ENCODE measurements around the gene CAPN11.
"Not testable (repeated sequence)": the region's sequence is repeated elsewhere in the genome, so short reads cannot be mapped to it uniquely, and the experiment has no call there.

The CAPN11 gene

DNA sequence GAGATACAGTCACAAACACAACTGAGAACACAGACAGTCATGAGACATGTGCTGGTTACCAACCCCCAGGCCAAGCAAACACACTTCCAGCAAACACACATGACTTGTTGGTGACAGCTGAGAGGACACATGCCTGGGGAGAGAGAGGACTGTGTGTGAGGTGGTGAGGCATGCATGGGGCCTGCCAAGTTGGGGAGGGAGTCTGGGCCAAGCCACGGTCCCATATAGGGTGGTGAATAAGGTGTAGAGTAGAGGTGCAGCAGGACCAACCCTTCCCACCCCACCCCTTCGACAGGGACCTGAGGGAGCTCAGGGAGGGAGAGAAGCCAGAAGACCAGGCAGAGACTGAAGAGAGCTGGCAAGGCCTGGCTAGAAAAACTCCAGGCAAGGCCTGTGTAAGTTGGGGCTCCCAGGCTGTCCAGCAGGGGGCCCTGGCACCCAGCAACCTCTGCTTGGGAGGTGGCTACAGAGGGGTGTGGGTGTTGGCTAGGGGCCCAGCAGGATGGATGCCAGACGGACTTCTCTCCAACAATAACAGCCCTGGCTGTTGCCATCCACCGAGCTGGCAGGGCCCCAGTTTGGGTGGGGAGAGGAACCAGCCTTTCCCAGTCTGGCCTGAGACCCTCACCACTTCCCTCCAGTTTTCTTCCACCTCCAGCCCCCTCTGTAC is 62.8 kb downstream of the CAPN11 start:
- DNase-seq (ENCODE audit: low read depth, low spot score): peak; percentile 73
- no peak overlapping the region for H3K4me3 ChIP-seq (ENCODE audit: low read length)

DNA sequence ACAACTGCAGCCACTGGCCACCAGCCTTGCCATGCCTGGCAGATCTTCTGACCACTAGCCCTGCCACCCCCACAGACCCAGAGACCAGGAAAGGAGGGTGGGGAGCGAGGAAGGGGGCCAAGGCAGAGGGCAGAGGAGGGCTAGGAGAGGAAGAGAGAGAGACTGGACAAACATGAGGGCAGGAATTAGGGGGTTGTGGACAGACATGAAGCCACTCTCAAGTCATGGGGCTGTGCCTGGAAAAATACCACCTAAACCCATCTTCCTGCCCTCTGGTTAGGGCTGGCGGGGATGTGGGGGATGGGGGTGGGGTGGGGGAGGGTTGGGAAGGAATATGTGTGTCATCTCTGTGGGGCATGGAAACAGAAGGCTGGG is 63.3 kb downstream of the CAPN11 start:
- no peak overlapping the region for H3K4me3 ChIP-seq (ENCODE audit: low read length)
- DNase-seq (ENCODE audit: low read depth, low spot score): no peak

DNA sequence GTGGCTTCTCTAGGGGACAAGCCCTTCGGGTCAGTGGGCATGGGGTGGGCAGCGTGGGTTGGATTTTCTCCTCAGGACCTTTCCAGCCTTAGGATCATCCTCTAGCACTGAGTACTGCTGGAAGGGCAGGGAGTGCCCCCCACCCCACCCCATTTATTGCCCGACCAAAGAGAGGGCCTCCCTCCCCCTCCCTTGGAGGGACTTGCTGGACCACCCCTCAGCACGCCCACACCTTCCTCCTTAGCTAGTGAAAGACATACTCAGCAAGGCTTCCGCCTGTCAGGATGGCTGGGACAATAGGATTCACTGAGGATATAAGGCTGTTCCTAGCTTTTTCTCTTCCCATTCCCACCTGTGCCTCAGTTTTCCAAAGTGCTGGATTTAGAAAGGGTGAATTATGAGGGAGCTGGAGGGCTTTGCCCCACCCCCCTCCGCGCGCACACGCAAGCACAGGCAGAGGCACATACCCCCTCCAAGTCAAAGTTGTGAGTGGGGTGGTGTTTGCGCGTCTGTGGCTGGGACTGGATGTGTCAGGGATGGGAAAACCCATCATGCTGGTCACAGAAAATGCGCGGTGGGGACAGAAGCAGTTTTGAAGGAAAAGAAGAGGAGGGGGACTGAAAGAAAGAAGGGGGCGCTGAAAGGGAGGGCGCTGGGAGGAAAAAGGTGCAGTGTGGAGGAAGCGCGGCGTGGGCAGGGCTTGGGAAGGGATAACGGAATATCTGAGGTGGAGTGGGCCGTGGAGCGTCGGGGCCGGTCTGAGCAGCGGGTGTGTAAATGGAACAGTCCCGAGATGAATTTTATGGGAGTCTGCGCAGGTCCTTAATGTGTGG is 64.1 kb downstream of the CAPN11 start:
- no peak for DNase-seq (ENCODE audit: low read depth, low spot score)
- H3K4me3 ChIP-seq (ENCODE audit: low read length): peak overlapping the region; percentile 58

DNA sequence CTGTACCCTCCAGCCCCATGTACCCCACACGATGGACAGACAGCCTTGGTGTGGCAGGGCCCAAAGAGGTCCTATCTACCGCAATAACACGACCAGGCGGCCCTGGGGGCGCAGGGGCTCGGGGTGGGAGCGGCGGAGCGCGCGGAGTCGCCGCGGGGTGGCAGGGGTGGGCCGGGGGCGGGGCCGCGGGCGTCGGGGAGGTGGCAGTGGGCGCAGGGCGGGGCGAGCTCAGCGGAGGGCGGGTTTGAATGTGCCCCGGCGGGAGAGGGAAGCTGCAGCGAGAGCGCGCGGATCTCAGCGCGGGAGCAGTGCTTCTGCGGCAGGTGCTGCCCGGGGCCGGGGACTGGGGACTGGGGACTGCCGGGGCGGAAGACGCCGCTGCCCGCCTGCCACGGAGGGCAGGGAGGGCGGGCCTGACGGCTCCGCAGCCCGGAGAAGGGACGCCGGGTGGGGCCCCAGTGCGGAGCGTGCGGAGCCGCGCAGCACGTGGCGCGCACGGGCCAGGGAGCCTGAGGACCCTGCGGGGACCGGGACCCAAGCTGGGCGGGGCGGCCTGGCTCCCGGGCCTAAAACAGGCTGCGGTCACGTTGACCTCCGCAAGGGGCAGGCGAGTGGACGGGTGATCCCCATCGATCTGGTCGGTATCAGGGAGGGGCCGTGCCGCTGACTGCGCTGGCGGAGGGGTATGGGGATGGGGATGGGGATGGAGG is 64.9 kb downstream of the CAPN11 start, which contains the start of gene SLC29A1:
Gene SLC29A1, plus strand, starts transcription at position 277 of the 710 bp plus-strand sequence. CDS start 3,719 bp downstream, outside the sequence.
- peak within 1 kb of the TSS; percentile 58 for H3K4me3 ChIP-seq (ENCODE audit: low read length)
- DNase-seq (ENCODE audit: low read depth, low spot score): peak; percentile 73

DNA sequence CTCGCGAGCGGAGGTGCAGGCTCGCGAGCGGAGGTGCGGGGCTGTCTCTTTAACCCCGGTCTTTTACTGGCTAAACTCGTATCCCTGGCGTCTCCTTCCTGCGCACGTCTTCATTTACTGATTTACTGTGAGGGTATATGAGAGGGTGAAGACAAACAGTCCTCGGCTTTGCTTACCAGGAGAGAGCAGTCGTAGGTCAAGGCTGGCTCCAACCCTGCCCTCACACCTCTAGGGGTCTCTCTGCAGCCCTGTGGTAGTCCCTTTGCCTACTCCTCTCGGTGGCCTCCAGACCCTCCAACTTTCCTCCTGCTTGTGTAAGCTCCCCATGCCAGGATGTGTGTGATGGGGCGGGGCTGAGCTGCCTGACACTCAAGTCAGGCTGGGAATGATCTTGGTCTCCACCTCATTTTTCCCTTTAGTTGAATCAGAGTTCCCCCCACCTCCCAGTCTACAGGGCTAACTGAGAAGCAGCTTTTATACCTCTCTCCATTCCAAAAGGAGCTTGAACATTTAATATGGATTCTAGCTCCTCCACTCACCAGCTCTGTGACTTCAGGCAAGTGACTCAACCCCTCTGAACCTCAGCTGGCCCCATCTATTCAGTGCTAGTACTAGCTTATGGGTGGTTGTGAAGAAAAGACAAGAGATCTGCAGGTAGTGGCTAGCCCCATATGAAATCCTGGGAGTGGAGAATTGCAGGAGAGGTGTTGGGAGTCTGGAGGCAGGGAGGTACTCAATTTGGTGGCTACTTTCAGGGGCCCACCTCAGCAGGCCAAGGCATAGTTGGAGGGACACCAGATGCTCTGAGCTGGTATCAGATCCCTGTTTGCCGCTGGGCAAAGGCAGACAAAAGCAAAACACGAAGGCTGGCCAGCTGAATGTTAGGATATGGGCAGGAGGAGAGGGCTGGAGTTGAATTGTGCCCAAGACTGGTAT is 65.7 kb downstream of the CAPN11 start:
- peak overlapping the region; percentile 58 for H3K4me3 ChIP-seq (ENCODE audit: low read length)
- DNase-seq (ENCODE audit: low read depth, low spot score): no peak

DNA sequence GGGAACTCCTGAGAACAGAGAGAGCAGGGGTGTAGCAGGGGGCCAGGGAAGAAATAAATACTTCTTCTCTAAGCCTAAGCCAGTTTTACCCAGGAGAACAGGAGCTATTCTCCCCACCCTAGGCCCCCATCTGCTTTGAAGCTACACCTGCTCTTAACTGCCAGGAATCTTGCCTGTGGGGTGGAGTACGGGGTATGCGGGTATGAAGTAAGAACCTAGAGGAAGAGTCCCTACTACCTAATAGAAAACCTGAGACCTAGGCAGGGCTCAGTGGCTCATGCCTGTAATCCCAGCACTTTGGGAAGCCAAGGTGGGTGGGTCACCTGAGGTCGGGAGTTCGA is 66.3 kb downstream of the CAPN11 start:
- no peak for DNase-seq (ENCODE audit: low read depth, low spot score)
- peak overlapping the region; percentile 58 for H3K4me3 ChIP-seq (ENCODE audit: low read length)

DNA sequence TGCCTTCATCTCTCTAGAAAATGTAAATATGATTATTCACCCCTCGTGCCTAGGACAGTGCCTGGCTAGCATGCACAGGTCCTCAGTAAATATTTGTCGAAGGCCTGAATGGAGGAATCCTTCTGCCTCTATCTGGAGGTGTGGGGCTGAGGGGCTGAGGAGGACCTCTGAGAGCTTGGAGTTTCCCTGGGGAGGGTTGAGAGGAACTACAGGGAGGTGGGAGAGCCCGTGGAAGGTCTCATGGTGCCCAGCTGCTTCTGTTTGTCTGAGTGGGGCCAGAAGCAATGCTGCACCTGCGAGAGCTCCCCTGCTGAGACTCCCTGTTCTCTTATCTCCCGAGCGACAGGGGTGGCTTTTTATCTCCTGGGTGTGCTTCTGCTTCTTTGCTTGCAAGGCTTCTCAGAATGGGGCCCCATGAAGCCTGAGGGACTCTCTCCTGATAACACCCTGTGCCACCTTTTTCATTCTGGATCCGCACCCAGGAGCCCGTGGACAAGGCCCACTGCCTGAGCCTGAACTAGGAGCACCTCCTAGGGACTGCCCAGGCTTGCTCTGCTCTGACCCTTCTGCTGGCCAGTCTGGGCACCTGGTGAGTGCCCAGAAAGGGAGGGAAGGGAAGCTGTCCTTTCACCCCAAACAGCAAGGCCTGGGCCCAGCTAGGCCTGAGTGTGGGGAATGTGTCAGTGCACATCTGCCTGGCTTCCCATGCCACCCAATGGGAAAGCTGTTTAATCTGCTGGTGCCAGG is 67.1 kb downstream of the CAPN11 start:
- no peak overlapping the region for H3K4me3 ChIP-seq (ENCODE audit: low read length)
- no peak for DNase-seq (ENCODE audit: low read depth, low spot score)

DNA sequence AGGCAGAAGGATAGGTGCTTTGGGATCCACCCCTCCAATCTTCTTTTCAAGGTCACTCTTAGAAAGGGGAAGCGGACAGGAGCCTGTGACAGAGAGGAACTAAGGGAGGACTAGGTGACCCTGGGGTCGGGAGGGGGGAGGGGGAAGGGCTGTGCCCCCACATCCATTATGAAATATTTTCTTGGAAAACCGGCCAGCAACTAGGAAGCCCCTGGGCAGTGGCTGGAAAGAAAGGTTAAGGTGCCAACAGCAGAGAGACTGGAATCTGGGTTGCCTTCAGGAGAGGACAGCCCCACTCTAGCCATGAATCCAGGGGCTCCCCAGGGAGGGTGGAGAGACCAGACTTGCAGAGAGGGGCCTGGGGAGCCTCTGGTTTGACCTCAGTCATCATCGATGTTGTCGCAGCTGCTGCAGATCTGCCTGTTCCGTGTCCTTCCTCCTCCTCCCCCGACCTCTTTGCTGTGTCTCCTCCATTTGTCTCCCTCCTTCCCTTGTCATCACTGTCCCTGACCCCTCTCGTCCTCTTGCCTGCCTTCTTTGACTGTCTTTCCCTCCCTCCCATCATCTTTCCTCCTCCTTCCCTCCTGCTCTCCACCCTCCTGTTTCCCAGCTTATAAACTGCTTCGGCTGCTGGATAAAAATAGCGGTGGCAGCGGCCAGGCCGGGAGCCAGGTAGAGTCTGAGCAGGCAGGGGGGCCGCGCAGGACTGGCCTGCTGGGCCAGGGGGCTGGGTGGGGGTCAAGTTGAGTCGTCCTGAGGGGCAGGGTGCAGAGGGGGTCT is 67.9 kb downstream of the CAPN11 start:
- DNase-seq (ENCODE audit: low read depth, low spot score): no peak
- no peak overlapping the region for H3K4me3 ChIP-seq (ENCODE audit: low read length)

DNA sequence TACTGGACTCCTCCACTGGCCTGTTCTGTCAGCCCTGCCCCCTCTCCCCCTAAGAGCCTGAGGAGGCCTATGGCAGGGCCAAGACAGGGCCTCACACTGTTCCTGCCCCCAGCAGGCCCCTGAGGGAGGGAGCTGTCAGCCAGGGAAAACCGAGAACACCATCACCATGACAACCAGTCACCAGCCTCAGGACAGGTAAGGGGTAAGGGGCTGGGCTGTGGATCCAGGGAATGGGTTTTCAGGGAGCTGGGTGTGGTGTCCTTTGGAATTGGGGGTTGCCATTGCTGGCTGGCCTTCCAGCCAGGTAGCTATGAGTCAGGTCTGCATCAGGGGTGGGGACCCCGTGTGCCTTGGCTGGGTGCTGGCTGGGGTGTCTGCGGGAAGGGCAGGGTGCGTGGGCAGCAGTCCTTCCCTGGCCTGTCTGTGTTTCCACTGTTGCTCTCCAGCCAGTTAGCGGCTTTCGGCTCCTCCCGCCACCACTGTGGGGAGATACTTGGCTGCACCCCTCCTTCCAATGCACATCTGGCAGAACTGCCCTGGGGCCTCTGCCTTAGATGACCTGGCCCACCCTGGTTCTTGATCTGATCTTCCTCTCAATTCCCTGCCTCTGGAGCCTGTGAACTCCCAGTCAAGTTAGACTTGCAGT is 68.7 kb downstream of the CAPN11 start:
- H3K4me3 ChIP-seq (ENCODE audit: low read length): no peak overlapping the region
- DNase-seq (ENCODE audit: low read depth, low spot score): no peak

DNA sequence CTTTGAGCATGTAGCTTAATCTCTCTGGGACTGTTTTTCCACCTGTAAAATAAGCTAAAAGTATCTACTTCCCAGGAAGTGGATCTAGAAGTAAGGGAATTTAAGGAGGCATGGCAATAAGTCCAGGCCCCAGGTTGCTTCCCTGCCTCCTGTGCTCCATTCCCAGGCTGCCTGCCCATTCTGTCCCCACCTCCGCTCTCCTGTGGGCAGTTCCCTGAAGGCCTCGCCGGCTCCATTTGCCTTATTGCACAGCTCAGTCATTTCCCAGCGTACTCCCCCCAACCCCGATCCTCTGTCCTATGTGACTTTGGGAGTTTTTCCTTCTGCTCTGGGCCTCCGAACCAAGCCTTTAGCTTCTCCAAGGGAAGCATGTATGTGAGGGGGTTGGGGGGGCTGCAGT is 69.4 kb downstream of the CAPN11 start:
- no peak for DNase-seq (ENCODE audit: low read depth, low spot score)

DNA sequence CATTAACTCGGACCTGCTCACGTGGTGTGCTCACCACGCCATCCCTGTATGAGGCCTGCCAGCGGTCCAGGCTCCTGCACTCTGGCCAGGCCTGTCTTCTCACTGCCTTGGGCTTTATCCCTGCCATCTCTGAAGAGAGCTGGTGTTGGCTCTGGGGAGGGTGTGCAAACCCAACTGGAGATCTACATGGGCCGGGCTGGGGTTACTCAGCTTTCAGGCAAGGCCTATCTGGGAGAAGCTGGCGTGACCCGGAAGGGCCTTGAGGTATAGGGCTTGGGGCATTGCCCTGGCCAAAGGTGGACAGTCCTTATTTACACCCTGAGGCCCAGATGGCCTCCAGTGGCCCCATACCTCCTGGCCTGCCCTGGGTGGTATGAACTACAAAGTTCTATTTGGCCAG is 69.8 kb downstream of the CAPN11 start:
- DNase-seq (ENCODE audit: low read depth, low spot score): no peak
- H3K4me3 ChIP-seq (ENCODE audit: low read length): no peak overlapping the region

More for the DNA sequence above, 69.4 kb downstream of the CAPN11 start:
- H3K4me3 ChIP-seq (ENCODE audit: low read length): no peak overlapping the region

DNA sequence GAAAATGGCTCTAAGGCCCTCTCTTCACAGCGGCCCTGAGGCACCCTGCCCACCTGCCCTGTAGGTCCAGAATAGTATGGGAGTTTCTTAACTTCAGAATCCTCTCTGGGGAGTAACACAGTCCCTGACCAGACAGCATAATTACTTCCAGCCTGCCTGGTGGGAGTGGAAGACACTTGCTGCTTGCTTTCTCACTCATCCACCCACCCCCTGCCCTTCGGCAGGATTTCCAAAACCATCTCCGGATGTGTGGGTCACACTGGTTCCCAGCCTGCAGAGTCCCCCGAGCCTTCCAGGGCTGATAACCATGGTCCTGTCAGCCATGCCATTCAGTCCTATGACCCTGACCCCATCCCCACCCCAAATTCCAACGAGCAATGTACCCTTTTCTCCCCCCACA is 70.2 kb downstream of the CAPN11 start:
- DNase-seq (ENCODE audit: low read depth, low spot score): no peak
- H3K4me3 ChIP-seq (ENCODE audit: low read length): no peak overlapping the region

DNA sequence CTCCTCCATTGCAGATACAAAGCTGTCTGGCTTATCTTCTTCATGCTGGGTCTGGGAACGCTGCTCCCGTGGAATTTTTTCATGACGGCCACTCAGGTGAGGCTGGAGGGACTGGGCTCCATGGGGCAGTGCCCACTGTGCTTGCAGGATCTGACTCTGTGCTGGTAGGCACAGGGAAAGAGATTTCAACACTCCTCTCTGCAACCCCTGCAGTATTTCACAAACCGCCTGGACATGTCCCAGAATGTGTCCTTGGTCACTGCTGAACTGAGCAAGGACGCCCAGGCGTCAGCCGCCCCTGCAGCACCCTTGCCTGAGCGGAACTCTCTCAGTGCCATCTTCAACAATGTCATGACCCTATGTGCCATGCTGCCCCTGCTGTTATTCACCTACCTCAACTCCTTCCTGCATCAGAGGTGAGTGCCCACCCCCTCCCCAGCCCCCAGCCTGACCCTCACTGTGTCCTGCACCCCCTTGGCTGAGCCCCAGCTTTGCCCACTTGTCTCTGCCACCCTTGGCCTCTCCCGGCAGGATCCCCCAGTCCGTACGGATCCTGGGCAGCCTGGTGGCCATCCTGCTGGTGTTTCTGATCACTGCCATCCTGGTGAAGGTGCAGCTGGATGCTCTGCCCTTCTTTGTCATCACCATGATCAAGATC is 70.9 kb downstream of the CAPN11 start:
- no peak for DNase-seq (ENCODE audit: low read depth, low spot score)
- no peak overlapping the region for H3K4me3 ChIP-seq (ENCODE audit: low read length)

DNA sequence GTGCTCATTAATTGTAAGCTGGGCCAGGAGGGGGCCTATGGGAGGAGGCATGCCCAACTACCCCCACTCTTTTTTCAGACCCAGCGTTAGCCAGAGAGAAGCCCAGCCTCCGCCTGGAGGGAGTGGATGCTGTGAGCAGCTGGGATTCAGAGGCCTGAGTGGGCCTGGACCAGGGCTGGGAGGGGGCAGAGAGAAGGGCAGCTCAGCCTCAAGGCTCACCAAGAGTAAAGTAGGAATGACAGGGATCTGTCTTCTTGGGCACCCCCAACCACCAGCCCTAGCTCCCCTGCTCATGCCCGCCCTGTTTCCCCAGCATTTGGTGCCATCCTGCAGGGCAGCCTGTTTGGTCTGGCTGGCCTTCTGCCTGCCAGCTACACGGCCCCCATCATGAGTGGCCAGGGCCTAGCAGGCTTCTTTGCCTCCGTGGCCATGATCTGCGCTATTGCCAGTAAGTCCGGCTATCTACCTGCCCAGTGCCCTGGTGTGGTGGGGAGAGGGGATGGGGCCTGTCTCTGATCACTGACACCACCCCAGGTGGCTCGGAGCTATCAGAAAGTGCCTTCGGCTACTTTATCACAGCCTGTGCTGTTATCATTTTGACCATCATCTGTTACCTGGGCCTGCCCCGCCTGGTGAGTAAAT is 71.5 kb downstream of the CAPN11 start:
- no peak for DNase-seq (ENCODE audit: low read depth, low spot score)
- H3K4me3 ChIP-seq (ENCODE audit: low read length): no peak overlapping the region

DNA sequence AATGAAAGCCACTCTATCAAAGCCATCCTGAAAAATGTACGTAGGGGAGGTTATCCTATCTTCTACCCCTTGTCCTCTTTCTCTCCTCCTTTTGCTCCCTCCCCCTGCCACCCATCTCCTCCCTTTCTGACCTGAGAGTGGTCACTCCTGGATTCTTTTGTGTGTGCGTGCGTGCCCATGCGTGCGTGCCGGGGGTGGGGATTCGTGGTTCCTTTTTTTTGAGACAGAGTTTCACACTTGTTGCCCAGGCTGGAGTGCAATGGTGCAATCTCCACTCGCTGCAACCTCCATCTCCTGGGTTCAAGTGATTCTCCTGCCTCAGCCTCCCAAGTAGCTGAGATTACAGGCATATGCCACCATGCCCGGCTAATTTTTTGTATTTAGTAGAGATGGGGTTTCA is 72.8 kb downstream of the CAPN11 start:
- not testable (repeated sequence) for H3K4me3 ChIP-seq (ENCODE audit: low read length); DNase-seq (ENCODE audit: low read depth, low spot score)

Data from Jurkat, Clone E6-1 (cell line).